Colon (tissue), 2 donors: Measurements from ENCODE around the gene TMEM170A.
"Not testable (repeated sequence)": the region's sequence is repeated elsewhere in the genome, so short reads cannot be mapped to it uniquely, and the experiment has no call there.

ENCODE experiments used
- FAIRE-seq: peaks from 2 replicates; lab custom pipeline; 2012; peaks lifted over from hg19 to GRCh38; lab: Jason Lieb, UNC
- donor health status: control.
- donor health status: control.

Gene TMEM170A

DNA sequence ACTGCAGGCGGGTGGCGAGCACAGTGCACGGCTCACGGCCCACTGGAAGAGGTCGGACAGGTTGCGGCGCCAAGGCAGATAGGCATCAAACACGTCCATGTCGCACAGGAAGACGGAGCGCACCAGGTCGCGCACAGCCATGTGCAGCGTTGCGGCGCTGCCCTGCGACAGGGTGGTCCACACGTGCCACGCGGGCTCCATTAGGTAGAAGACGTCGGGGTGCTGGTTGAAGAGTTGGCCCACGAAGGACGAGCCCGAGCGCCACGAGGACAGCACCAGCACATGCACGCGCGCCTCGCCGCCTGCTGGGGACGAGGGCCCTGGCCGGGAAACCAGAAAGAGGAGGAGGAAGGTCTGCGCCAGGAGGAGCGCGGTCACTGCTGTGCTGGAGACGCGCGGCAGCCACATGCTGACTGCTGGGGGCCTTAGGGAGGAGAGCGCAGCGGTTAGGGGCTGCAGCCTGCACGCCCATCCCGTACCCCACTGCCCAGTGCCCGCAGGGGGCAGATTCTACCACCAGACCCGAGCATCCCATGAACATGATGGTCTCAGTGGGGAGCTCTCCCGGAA, 15.0 kb upstream of the TMEM170A start:
- FAIRE-seq, result no peak

DNA sequence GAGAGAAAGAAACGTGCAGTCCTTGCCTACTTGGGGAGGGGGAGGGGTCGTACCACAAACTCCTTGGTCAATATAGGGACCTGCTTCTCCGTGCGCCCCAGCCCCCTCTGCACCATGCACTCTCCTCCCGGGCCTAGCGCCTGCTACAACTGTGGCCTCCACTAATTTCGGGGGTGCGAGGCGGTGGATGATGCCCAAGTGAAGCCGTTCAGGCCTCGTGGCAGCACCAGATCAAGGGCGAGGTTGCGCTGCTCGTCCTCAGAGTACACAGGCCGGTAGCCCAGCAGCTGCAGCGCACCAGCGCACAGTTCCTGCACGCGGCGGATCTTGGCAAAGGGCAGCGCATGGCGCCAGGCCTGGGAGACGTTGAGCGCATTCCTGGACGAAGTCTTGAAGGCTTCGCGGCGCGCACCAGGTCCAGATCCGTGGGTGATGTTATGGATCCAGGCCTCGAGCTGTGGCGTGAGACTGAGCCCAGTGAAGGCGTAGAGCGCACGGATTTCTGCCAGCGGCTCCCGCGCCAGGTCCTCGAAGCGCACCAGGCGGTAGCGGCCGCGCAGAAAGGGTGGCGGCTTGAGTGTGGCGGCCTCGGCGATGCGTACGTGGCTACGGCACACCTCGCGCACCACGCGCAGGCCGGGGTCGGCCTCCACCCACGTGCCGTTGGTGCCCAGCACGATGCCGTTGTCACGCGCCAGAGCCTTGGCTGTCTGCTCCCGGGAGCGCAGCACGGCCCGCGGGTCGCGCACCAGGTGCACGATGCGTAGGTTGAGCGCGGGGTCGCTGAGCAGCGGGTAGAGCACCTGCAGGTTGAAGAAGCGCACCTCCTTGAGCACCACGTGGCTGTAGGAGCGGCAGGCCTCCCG, 14.2 kb upstream of the TMEM170A start:
- FAIRE-seq, result no peak

DNA sequence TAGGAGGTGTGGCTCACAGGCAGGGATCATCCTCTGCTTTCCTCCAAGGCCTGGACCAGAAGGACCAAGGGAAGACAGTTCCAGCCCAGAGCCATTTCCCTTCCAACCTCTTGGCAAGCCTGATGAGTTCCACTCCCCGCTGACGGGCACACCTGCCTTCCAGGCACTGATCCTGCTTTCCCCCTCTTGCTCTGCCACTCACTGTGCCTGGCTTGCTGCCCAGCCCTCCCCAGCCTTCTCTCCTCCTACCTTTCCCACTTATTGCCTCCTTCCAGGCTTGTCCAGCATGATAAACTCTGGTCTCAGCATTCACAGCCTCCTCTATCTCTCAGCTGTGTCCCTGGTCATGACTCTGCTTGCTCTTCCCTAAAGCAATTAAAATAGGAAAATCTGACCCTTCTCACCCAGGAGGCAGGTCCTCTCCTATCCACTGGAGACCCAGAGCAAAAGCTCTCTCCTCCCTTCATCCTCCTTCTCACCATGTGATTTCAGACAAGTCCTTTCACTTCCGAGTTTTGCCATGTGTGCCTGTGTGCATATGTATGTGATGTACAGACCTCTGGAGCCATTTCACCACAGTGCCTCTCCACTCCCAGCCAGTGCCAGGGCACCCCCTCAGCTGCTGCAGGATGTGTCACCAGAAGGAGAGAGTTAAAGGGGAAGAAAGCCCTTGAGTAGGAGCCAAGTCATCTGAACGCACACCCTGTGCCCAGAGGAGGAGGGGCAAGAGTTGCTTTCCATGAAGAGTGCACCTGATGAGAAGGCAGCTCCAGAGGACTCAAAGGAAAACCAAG, 13.4 kb upstream of the TMEM170A start:
- no peak for FAIRE-seq

DNA sequence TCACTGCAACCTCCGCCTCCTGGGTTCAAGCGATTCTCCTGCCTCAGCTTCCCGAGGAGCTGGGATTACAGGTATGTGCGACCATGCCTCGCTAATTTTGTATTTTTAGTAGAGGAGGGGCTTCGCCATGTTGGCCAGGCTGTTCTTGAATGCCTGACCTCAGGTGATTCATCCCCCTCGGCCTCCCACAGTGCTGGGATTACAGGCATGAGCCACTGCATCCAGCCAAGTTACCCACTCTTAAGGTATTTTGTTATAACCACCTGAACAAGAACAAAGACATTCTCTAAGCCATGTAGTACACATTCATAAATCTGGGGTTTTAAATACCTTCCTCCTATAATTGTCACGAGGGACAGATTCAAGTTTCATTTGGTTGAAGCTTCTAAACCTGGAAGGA, 12.3 kb upstream of the TMEM170A start:
- no peak for FAIRE-seq

DNA sequence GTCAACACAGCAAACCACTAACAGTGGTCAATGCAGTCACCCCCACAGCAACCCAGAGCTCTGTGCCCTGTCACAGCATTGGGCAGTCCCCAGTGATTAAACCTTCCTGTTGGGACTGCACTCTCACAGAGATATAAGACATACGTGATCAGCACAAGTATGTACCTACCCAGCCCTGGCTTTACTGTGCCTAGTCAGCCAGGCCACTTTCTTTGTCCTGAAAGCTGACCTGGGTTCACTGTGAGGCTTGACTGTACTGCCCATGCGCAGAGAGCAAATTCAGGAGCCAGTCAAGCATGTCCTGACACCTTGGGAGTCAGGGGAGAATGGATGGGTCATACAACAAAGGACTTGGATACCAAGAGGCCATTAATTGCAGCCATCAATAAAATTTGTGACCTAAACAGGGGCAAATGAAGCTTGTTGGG, 10.9 kb upstream of the TMEM170A start:
- no peak for FAIRE-seq

DNA sequence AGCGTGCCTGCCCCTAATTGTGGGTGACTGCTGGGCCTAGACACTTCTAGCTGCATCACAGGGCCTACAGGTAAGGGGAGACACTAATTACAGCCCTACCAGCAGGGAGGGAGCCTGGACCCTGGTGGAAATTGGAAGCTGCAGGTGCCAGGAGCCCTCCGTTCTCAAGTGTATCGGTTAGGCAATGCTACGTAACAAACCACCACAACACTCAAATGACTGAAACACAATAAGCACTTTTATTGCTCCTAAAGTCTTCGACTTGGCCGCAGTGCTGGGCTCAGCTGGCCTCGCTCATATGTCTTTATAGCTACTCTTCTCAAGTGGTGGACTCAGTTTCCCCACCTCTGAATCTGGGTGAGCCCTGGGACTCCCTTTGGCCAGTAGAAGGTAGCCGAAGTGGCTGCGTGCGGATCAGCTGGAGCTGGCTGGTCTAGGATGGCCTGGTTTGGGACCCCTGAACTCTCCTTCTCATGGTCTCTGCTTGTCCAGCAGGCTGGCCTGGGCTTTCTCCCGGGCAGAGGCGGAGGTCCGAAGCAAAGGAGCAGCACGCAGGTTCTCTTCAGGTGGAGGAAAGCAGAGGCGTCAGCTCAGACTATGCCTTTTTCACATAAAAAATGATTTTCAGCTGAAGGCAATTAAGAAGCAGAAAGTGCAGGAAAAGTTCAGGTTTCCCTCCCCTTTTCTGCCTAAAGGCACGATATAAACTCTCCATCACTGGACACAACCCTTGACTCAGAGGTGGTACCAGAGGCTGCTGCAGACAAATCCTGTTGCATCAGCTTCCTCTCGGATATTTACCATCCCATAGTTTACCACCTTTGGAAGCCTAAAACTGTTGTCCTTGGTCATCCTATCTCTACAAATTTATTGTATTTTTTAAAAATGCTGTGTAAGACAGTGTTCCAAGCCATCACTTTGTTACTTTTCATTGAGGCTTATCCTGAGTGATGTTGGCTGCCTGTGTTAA, 8.7 kb upstream of the TMEM170A start:
- no peak for FAIRE-seq

DNA sequence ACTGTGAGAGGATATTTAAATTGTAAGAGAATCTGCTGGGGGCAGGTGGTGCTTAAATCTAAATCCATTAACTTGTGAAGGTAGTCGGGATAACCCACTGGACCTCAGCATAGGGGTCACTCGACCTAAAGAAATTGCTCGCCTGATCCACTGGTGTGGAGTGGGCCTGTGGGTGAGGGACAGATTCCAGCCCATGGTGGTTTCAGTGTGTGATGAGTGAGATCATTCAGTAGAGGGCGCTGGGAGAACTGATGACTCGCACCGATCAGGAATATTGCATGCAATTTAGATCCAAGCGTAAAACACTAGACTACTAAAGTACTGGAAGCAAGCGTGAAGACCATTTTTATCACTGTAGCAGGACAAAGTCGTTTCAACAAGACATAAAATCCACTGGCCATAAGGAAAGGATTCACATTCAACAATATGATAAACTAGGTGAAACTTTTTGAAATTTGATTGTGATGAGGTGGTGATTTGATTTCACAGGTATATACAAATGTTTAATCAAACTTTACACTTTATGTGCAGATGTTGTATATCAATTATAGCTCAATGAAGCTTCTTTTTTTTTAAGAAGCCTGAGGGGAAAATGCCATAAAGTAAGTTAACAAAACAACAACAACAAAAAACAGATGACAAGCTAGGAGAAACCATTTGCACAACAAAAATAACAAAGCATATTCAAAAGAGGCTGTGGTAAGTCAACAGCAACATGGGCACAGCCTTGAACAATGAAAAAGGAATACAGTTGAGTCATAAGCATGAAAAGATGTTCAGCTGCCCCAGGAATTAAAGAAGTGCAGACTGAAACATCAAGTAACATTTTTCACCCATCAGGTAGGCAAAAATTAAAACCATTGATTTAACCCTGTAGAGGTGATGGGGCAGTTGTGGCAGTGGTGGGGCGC, 7.5 kb upstream of the TMEM170A start:
- no peak for FAIRE-seq

DNA sequence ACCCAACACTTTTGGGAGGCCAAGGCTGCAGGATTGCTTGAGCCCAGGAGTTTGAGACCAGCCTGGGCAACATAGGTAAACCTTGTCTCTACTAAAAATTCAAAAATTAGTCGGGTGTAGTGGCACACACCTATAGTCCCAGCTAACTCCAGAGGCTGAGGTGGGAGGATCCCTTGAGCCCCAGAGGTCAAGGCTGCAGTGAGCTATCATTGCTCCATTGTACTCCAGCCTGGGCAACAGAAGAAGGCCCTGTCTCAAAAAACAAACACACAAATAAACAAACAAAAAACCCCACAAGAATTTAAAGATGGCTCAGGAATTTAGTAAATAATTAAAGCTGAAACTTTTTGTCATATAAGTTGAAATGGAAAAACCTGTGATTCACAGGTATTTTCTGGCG, 2.3 kb upstream of the TMEM170A start:
- no peak for FAIRE-seq

DNA sequence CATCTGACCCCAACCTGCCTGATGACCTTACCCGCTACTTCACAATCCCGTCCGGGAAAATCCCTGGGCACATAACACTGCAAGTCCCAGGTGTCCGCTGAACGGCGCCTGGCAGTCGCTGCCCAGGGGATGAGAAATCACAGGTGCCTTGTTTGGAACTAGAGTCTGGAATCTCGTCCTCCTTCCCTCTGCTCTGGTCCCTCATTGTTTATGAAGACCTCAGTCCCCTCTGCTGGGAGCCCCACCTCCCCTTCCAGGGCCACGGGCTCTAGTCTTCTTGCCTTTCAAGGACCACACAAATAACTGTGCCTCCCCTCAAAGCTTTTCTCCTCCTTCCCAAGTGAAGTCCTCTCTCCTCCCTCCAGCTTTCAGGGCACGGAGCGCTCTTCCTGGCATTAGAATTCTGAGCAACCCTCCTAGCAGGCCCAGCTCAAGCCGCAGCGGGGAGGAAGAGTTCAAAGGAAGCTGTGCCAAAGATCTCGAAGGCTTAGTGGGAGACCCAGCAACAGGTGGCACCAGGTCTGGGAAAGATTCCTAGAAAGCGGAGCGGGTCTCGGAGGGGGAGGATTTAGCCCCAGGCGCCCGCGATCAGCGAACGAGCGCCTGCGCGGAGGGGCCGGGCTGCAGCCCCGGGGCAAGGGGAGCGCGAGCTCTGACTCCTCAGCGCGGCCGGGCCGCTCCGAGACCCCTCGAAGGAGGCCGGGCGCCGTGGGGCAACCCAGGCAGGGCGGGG, 934 bp downstream of the TMEM170A start:
- not testable (repeated sequence) for FAIRE-seq

DNA sequence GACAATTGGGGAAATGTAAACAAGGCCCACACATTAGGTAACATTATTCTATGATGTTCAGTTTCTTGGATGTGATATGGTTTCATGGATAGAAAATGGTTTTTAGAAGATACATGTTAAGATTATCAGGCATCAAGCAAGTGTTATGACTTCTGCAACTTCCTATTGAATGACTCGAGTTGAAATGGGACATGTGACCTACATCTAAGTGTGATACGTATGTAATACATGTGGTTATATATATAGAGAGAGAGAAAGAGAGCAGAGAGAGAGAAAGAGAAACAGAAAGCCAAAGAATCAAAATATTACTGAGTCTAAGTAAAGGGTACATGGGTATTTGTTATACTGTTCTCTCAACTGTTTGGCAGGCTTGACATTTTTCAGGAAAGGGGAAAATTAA, 1.7 kb downstream of the TMEM170A start:
- FAIRE-seq, result no peak

DNA sequence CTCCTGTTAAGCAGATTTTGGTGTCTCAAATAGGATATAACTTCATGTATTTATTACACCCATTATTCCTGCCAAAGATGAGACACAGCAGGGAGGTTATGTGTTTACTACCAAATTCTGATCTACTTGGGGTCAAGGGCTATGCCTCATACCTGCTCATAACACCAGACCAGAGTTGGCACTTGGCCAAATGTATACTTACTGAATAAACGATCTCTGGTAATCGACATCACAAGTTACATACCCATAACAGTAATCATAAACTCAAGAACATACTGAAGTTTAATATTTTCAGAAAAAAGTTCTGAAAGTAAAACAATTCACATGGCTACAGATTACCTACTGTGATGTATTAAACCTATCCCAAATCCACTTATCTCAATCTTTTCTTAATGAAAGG, 2.9 kb downstream of the TMEM170A start:
- FAIRE-seq, result no peak

DNA sequence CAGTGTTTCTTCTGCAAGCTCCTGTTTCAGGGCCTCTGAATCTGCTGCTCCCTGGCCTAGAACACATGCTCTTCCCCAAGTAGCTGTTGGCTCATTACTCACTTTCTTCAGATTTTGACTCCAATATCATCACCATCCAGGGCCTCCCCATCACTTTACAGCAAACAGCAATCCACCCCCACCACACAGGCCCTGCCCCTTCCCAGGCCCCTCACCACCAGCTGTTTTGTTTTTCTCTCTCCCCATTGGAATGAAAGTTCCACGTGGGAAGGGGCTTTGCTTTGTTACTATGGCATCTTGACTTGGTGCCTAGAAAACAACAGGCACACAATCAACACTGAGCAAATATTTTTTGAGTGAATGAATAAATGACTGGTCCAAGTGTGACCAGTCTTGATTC, 4.0 kb downstream of the TMEM170A start:
- no peak for FAIRE-seq

DNA sequence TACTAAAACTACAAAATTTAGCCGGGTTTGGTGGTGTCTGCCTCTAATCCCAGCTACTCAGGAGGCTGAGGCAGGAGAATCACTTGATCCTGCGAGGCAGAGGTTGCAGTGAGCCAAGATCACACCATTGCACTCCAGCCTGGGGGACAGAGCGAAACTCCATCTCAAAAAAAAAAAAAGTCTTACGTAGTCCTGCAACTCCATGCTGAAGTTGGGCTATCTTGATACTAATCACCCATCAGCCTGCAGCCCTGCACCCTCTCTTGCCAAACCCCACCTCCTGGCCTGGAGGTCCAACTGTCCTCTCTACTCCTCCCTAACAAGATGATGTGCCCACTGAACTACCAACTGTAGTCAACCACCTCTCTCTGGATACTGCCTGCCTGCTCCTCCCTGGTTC, 4.8 kb downstream of the TMEM170A start:
- no peak for FAIRE-seq

DNA sequence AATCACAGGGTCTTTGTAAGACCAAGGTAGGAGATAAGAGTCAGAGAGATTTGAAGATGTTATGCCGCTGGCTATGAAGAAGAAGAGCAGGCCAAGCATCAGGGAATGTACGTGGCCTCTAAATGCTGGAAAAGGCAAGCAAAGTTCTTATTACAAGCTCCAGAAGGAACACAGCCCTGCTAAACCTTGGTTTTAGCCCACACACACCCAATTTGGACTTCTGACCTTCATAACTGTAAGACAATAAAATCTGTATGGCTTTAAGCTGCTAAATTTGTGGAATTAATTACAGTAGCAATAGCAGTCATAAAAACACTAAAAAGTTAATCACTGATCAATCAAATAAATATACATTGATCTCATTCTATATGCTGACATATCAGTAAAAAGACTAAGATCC, 6.0 kb downstream of the TMEM170A start:
- FAIRE-seq, result no peak

DNA sequence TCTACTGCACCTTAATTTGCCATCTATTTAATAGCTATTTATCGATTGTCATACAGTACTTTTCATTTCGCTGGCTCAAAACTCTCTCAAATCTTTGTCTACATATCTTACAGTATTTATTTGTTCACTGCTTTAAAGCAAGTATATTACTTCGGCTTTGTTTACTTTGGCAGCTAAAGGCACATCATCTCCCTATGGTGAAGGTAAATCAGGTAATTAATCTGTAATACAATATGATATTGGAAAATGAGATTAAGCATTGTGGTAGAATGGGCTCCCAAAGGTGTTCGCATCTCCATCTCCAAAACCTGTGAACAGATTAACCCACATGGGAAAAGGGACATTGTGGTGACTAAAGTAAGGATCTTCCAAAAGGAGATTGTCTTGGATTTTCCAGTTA, 6.5 kb downstream of the TMEM170A start:
- FAIRE-seq, result no peak

DNA sequence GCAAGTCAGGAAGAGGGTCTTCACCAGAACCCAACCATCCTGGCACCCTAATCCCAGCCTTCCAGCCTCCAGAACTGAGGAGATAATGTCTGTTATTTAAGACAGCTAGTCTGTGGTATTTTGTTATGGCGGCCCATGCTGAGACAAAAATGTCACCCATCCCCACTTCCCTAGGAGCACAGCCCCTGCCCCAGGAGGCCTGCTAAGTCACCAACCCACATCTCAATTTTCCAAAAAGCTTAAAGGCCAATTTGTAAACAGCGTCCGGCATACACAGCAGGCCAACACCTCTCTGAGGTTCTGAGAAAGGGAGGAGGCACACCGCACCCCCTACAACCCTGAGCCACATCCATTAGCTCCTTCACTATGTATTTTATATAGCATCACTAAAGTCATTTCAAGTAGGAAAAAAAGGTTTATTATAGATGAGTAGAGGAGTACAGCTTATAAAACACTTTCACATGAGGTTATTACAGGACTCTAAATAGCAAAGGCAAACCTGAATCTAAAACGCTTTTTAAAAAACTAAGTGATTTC, 6.9 kb downstream of the TMEM170A start:
- no peak for FAIRE-seq

DNA sequence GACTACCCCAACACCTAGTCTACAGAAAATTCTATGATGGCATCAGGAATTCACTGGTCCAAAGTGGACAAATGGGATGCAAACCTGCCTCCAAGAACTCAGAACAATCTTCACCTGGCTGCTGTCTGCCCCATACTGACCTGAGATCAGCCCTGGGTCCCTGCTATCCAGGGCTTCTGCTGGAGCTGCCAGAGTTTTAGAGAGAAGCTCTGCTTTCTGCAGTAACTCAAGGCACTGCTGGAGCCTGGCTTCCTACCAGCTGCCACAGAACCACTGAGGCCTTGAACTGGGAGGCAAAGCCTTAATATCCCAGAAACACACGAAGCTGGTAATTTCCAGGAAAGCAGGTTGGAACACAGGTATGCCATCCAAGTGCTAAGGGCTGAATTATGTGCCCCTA, 7.5 kb downstream of the TMEM170A start:
- FAIRE-seq, result no peak

DNA sequence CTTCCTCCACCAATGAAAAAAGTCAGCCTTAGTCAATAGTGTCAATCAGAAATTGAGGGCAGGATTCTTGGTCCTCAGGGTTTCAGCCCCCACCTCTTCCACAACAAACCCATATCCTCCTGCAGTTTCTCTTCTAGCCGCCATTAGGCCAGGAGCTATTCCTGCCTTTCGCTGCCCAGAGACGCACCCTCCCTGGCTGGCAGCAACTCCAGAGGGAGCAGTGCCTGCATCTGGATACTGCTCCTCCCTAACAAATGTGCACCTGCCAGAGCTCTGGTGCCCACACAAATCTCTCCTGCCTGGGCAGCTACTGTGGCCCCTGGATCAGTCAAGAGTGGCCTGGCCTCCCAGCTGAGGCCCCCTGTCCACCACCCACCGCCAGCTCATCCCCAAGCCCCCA, 8.0 kb downstream of the TMEM170A start:
- FAIRE-seq, result not testable (repeated sequence)

DNA sequence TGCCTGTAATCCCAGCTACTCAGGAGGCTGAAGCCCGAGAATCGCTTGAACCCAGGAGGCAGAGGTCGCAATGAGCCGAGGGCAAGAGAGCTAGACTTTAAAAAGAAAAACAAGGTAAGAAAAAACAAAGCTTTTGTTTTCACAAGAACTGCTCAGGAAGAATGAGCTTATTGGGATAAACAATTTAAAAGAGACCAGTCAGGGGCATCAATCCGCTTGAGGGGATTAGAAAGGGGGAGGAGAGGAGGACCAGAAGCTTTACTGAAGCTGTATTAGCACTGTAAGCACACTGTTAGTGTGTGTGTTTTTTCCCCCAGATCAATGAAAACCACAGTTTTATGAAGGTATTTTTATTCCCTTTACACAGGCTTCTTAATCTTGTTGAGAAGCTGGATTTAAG, 8.8 kb downstream of the TMEM170A start:
- no peak for FAIRE-seq
